Effector CD4-positive, alpha-beta T cell (primary cell): Measurements from ENCODE around the gene RNF11.

Source experiments
- DNase-seq: peaks from one replicate; pipeline ENCODE4 v3.0.0-alpha.2; 2020

The RNF11 gene

DNA sequence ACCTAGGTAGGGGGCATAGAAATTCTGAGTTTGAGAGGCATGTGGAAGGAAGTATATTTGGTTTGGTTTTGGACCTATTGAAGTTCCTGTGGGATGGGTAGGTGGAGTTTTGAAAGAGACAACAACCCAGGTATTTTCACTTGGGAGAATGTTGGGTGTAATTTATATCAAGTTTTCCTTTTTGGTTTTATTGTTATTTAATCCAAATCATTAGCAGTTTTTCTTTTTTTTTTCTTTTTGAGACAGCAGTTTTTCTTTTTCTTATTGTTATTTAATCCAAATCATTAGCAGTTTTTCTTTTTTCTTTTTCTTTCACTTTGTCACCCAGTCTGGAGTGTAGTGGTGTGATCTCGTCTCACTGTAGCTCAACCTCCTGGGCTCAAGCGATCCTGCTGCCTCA is 30.1 kb downstream of the RNF11 start:
- DNase-seq: no peak

DNA sequence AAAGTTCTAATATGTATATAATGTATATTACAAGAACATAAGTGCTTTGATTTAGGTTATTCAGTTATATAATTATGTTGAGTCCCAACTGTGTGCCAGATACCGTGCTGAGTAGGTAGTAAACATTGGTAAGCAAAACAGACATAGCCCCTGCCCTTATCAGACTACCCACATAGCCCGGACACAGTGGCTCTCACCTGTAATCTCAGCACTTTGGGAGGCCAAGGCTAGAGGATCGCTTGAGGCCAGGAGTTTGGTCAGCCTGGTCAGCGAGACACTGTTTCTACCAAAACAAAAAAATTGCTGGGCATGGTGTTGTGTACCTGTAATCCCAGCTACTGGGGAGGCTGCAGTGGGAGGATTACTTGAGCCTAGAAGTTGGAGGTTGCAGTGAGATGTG is 30.7 kb downstream of the RNF11 start:
- no peak for DNase-seq

DNA sequence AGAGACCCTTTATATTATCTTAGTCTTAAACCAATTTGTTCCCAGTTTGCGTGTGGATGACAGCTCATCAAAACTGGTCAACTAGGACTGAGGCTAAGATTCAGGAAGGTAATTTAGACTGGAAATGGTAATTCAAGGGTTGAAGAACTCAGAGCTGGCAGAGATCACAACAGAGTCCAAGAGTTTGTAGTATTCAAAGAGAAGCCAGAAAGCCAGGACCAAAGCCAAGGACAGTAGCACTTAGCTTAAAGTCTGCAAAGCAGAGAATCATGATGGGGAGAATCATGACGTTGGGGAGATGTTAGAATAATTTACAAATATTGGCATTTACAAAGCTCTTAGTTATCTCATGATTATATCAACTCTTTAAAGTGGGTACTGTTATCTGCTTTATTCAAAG is 32.6 kb downstream of the RNF11 start:
- no peak for DNase-seq

DNA sequence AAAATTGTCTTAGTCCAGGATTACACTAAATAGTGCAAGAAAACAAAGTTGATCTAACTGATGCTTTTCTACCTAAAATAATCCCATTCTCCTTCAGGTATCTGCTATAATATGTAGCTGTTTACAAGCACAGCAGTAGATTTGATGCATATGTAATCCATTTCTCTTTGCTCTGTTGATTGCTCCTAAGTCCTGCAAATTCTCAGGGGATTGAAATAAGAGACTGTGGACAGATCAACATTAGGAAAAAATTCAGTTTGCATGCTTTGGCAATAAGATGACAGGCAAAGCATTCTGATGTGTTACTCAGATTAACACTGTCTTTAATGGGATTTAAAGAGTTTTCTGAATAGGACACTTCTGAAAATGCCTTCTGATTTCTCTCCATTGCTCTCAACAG is 34.7 kb downstream of the RNF11 start:
- DNase-seq: no peak

DNA sequence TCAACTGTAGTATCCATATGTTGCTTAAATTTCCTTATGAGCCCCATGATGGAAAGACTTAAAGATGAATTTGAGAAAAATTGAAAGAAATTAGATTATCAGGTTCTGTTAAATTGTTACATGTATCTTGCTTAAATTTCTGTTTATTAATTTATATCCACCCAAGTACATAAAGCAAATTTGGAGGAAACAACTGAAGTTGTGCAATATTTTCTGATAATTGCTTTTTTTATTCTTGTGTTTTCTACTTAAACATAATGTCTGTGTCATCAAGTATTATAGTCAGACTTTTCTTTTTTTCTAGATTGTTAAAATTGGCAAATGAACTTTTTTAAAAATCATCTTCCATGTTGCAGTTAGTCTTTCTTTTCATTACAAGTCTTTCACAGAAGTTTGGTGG is 36.8 kb downstream of the RNF11 start:
- no peak for DNase-seq

DNA sequence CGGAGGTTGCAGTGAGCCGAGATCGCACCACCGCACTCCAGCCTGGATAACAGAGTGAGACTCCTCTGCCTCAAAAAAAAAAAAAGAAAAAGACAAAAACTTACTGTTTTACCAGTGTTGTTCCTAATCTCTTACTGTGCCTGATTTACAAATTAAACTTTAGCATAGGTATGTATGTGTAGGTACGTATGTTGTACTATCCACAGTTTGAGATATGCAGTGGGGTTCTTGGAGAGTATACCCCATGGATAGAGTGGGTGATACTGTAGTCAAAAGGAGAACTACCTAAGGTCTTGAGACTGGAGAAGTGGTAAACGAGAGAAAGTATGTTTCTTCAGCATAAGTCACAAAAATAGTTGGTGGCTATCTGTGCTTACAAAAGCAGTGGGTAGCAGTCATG is 38.6 kb downstream of the RNF11 start:
- no peak for DNase-seq

DNA sequence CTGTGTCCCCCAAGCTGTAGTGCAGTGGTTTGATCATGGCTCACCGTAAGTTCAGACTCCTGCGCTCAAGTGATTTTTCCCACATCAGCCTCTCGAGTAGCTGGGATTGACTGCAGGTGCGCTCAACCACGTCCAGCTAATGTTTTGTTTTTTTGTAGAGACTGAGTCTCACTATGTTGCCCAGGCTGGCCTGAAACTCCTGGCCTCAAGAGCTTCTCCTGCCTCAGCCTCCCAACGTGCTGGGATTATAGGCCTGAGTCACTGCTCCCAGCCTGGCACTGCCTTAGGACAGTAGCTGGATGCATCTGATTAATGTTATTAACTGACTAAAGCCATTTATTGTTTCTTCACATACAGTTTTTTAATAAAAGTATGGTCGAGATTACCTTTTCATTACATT is 40.2 kb downstream of the RNF11 start:
- no peak for DNase-seq

DNA sequence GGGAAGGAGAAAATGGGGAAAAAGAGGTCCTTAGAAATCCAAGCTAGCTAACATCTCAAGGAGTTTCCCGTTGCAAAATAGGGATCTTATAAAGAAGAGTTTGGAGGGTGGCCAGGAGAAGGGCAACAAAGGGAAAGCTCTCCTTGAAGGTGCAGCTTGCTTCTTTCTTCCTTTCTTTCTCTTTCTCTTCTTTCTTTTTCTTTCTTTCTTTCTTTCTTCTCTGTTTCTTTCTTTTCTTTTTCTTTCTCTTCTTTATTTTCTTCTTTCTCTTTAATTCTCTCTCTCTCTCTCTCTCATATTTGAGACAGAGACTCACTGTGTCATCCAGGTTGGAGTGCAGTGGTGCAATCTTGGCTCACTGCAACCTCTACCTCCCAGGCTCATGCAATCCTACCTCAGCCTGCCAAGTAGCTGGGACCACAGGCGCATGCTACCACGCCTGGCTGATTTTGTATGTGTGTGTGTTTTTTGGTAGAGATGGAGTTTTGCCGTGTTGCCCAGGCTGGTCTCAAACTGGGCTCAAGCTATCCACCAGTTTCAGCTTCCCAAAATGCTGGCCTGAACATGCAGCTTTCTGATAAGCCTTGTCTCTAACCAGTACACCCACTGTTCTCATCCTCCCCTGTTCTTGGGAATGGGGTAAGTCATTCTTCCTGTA is 44.4 kb downstream of the RNF11 start:
- no peak for DNase-seq

DNA sequence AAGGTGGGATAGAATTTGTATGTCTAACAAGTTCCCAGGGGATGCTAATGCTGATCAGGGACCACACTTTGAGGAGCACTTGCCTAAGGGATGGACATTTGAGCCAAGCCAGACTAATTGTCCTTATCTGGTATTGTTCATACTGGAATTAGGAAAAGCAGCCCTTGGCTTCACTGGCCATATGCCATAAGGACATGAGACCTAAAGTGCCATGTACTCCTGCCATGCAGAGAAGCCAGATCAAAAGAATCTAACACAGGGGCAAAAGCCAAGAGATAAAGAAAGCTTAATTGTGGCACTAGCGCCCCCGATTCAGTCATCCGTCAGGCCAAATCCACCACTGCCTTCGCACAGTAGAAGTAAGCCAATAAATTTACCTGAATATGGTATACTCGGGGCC is 45.7 kb downstream of the RNF11 start:
- DNase-seq: no peak

DNA sequence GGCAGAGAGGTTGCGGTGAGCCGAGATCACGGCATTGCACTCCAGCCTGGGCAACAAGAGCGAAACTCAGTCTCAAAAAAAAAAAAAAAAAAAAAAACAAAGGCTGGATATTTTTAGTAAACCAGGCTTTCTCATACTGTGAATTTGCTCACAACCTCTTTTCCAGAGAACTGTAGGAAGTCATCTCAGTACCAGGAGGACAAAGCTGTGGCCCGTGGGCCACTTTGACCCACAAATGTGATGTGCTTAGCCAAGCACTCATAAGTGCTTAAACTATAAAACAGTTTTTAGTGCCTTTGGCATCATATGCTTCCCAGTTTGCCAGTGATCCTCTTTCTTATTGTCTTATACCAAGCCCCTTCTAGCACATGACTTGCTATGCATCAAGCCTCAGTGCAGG is 46.5 kb downstream of the RNF11 start:
- DNase-seq: no peak

DNA sequence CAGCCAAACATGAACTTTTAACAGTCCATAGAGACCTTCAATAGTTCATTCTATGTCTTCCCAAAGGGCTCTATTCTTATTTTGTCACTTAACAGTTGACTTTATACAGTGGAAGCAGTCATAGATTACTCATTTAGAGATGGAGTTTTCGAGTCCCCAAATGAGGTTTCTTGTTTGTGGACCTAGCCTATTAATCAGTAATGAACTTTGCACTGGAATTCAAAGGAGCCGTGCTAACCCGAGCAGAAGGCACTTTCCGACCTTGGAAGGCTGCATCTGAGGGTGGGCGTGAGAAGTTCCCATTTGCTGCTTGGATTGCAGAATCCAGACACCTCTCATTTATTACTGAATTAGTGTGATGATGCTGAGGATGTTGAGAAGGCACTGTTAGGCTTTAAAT is 47.9 kb downstream of the RNF11 start:
- DNase-seq: no peak

DNA sequence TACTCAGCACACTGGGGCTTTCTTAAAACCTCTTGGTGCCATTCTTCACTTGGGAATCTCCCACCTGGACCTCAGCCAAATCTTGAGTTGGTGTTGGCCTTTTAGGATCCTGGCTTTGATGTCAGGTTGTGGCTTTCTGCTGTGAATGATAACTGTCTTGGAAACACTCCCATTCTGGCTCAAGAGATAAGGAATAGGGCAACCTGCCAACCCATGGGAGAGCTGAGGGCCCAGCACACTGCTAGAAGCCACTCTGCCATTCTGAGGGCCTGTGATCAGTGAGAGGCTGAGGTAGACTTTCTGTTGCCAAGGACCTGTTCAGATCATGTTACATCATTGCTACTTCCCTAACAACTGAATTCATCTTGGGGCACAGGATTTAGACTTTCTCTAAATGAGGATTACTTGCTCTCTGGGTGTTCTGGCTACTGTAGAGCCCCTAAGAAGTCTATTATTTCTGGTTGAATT is 48.4 kb downstream of the RNF11 start:
- DNase-seq: no peak

DNA sequence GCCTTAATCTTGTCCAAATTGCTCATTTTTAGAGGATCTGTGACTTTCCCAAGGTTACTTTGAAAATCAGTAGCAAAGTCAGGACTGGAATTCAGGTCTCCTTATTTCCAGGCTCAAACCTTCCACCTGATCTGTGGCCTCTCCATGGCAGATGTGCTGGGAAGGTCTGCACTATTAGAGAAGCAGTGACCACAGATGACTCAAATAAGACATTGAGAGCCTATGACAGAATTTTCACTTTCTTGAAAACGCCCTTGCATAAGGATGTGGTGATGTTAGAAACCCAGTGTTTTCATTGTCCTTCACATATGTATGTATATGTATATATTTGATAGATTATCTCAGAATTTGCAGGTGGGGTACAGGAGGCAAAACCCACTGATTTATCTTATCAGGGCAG is 49.0 kb downstream of the RNF11 start:
- DNase-seq: no peak

DNA sequence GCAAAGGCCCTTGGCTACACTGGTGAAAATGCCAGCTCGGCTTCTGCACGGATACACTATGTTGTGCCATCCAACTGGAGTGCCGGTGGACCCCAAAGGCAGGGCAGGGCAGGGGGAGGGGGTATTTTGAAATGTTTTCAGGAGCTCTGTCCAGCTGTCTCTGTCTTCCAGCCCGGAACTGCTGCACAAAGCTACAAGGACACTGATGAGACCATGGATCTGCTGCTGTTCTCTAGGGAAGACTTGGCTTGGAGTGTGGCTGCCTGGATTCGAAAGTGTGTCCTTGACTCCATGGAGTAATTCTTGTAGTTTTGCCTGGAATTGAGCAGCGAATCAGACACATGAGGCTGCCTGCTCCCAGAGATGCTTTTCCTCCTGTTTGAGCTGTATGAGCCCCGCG is 51.9 kb downstream of the RNF11 start:
- no peak for DNase-seq

DNA sequence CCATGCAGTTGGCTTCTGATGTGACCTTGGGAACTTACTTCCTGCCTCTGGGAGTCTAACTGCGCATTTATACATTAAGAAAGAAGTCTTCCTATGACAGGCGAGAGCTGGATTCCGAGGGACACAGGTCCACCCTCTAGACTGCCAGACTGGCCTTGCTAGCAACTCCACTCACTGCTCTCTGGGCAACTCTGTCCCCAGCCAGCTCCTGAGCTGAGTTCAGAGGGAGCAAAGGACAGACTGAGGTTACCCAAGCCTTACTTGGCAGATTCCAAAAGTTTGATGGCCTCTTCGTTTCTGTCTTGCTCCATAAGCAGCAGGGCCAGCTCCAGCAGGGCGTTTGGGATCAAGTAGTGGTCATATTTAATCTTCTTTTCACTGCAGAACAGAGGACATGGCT is 52.5 kb downstream of the RNF11 start:
- DNase-seq: no peak

DNA sequence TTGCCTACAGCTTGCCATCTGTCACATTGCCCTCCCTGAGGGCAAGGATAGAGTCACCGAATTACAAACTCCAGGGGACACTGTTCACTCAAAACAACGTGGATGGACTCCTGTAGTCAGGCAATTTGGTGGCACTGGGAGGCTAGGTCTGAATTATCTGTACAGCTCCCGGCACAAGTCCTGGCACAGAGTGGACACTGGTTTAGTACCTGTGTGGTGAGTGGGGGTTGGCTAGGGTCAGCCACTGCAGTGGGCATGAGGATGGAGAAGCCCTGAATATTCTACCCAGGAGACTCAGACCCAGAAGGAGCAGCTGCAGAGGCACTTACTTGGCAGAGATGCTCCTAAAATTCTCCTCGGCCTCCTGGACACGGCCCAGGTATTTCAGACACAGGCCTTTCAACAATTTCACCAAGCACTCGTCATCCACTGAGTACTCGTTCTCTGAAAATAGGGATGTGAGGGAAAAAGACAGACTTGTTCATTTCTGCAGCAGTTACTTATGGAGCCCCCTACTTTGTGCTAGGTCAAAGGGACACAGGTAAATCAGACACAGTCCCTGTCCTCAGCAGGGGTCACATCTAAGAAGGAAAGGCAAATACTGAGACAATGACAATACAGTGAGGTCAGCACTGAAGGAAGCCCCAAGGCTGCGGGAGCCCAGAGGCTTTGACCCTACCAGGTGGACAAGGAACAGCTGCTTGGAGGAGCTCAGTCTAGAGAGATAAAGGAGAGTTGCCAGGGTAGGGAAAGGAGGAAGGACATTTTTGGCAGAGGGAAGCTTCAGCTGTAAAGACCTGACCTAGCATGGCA is 53.8 kb downstream of the RNF11 start:
- DNase-seq: no peak

DNA sequence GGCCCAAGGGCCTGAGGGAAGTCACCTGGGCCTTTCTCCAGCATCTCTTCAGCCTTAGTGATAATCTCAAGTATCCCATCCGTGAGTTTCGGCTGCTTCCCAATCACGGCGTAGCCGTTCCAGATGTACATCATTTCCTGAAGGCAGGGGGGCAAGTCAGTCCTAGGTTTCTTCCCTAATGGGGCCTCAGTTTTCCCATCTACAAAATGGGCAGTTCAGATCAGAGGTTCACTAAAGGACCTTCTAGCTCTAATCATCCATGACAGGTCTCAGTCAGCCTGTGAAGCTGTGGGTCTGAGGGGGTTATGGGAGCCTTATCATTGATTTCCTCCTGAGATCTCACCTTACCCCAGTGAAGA is 54.4 kb downstream of the RNF11 start:
- DNase-seq: no peak

DNA sequence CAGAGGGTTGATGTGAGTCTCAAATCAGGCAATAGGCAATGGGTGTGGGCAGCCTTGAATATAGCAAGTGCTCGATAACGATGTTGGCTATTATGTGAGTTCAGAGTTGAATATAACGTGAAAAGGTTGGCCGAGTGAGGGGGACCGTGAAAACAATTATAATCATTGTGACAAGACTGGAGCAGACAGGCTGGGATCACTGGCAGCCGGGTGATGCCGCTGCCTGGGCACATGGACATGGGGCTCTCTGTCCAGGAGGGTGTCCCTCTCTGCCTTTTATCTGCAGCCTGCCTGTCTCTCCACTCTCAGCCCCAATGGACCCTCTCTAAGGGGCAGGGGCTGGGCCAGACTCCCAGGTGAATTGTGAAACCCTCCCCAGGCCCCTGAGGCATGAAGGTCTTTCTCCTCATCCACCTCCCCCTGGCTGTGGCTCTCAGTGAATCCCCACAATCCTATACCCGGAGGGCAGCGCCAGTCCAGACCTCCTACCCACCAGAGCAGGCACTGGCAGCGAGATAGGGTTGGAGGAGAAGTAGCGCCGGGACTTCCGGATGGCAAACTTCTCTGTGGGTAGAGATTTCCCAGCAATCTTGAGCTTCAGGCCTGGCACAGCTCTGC is 57.9 kb downstream of the RNF11 start:
- DNase-seq: no peak

DNA sequence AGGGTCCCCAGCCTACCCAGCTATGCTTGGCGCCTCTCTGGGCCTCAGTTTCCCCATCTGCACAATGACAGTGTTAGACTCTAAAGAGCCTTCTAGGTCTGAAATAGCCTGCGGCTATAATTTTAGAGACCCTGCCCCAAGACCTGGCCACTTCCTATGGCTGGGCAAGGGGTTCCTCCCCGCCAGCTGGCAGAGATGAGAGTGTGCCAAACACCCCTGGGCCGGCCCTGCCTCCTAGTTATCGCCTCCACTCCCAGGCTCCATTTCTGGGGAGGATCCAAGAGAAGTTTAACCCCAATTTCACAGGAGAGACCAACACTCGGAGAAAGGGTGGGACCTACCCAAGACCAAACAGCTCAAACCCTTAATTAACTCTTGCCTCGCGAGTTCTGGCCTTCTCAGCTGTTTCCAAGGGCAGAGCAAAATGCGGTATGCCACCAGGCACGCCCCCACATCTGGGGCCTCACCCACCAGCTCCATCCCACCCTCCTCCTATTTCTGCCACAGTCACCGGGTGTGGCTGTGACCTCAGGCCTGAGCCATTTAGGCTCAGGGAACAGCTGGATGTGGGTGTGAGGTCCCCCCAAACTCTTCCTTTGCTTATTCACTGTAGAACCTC is 58.6 kb downstream of the RNF11 start:
- DNase-seq: no peak

DNA sequence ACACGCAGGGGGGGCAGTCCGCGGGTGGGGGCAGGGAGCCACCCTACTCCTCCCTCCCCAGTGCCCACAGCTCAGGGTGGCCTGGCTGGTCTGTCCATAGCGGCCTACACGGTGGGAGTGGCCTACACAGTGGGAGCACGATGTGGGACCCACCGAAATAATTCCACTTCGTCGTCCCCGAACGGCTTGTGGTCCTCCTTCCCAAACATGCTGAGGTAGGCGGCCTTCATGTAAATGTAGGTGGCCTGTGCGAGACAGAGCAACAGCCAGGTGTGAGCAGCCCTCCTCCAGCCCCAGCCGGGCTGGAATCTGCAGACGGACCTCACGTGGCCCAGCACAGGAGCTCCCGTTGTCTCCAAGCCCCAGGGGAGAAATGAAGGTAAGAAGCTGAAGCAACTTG is 59.9 kb downstream of the RNF11 start:
- DNase-seq: no peak

DNA sequence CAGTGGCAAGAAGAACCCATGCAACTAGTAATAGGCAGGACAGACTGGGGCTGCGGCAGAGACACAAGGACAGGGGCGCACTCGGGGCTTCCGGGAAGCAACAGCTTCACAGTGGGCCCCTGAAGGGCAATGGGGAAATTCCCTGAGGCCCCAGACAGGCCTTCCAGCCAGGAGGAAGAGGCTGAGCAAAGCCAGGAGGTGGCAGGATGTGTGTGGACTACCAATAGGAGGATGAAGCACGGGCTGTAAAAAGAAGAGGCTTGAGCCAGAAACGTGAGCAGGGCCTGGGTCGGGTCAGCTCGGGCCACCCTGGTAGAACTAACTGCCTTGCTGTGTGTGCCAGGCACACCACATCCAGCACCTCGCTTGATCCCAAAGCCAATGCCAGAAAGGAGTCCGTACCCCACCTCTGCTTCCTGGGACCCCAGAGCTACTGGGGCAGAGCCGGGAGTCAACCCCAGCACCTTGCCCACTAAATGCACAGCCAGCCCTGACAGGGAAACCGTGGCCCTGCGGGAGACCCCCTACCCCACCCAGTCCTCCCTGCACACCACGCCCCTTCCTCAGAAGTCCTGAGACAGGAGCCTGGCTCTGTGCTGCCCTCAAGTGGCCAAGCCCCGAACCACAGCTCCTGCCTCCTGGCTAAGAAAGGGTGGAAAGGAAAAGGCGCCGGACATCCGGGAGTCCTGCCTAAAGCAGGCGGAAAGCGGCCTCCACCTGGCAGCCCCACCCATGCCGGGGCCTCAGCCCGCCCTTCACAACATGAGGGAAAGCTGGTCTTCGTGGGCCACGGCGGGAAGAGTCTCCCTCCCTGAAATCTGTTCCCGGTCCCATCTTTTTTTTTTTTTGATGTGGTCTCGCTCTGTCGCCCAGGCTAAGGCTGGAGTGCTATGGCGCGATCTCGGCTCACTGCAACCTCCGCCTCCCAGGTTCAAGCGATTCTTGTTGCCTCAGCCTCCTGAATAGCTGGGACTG is 60.6 kb downstream of the RNF11 start:
- DNase-seq: peak; percentile 51
